Muscle layer of colon (tissue), 2 donors: ENCODE data around the gene FLCN.

Source experiments
- H3K27ac ChIP-seq: one replicate; pipeline ENCODE4 v1.7.0; 2013; ENCODE audit warnings: low read depth, mild to moderate bottlenecking, low read length, moderate library complexity
- H3K27me3 ChIP-seq, 2 donors: one replicate each; pipeline ENCODE4 v1.7.0; 2013; ENCODE audit warnings: low read length in 2 of 2, mild to moderate bottlenecking in 2 of 2; ENCODE audit not compliant: insufficient read depth in 2 of 2, control insufficient read depth in 1 of 2
- H3K36me3 ChIP-seq: one replicate; pipeline ENCODE4 v1.7.0; 2013; ENCODE audit warnings: mild to moderate bottlenecking, low read length; ENCODE audit not compliant: insufficient read depth
- H3K4me1 ChIP-seq: one replicate; pipeline ENCODE4 v1.7.0; 2013; ENCODE audit warnings: mild to moderate bottlenecking, low read length; ENCODE audit not compliant: insufficient read depth
- H3K4me3 ChIP-seq, 2 donors: one replicate each; pipeline ENCODE4 v1.7.0; 2013; ENCODE audit warnings: low read length in 2 of 2, low read depth in 1 of 2, mild to moderate bottlenecking in 1 of 2, moderate library complexity in 1 of 2
- H3K9ac ChIP-seq: one replicate; pipeline ENCODE4 v1.7.0; 2013; ENCODE audit warnings: low read length
- H3K9me3 ChIP-seq: one replicate; pipeline ENCODE4 v1.7.0; 2013; ENCODE audit warnings: mild to moderate bottlenecking, low read length
- donor health status: abdominal sarcoma.
- donor health status: Adenocarcinoma of cecum.

FLCN gene

DNA sequence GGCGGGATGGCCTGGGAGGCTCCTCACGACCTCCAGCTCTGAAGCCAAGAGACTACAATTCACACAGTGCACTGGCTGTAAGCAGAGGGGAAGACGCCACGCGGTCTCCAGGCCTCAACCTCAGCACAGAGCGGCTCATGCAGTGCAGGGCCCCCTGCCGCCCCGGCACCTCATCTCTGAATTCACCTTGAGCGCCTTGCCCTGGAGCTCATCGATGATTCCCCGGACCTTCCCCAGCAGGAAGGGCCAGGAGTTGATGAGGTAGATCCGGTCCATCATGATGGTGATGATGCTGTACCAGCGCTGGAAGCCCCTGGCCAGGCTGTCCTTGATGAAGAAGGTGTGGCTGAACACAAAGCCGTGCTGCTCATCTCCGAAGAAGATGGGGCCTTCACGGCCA lies 13.2 kb downstream of the FLCN start:
- Histone ChIP-seq H3K4me1 (no peaks in the 10 kb centered on the region), H3K4me3 (no peak overlapping the region), H3K27me3 (no peaks in the 10 kb centered on the region), H3K9ac (no peak overlapping the region), H3K36me3 (peaks cover 89% of the 10 kb centered on the region), H3K9me3 (no peaks in the 10 kb centered on the region), H3K27ac (no peak overlapping the region)

DNA sequence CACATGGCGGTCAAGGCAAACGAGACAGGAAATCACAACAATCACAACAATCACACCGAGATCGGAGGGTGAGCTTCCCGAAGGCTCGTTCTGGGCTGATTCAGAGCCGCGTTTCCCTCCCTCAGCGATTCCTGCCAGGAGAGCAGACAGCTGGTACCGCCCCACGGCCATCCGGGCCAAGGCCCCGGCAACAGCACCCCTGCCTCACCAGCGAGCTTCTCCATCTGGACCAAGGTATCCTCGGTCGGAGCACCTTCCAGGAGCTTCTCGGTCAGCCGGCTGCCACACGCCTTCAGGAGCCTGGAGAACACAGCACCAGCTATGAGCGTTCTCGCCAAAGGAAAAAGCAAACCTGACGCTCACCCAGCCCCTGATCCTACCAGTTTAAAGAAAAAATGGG lies 15.6 kb downstream of the FLCN start:
- H3K9me3 ChIP-seq = no peaks in the 10 kb centered on the region
- H3K27me3 ChIP-seq = no peaks in the 10 kb centered on the region
- no peak overlapping the region for H3K4me3 ChIP-seq
- H3K4me1 ChIP-seq = no peaks in the 10 kb centered on the region
- peaks cover 89% of the 10 kb centered on the region for H3K36me3 ChIP-seq
- H3K9ac ChIP-seq = no peak overlapping the region
- H3K27ac ChIP-seq = no peak overlapping the region

DNA sequence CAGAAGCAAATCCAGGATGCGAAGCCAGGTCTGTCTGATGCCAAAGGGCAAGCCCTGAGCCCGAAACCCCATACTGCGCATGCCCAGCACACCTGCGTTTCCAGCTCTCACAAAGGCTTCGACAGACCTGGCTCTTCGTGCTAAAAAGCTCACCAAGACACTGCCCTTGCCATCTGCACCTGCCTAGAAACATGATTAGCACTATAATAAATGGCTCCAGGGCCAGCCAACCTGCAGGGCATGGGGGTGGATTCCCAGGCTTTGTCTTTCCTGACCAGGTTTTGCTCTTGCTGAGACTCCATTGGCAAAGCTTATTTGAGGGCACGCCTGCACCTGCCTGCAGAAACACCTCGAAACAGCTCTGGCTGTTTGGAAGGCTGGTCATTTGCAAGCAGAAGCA lies 16.4 kb downstream of the FLCN start:
- no peaks in the 10 kb centered on the region for H3K4me1 ChIP-seq
- H3K36me3 ChIP-seq = peaks cover 89% of the 10 kb centered on the region
- H3K9ac ChIP-seq = no peak overlapping the region
- no peak overlapping the region for H3K4me3 ChIP-seq
- H3K27ac ChIP-seq = no peak overlapping the region
- H3K27me3 ChIP-seq = no peaks in the 10 kb centered on the region
- H3K9me3 ChIP-seq = no peaks in the 10 kb centered on the region

DNA sequence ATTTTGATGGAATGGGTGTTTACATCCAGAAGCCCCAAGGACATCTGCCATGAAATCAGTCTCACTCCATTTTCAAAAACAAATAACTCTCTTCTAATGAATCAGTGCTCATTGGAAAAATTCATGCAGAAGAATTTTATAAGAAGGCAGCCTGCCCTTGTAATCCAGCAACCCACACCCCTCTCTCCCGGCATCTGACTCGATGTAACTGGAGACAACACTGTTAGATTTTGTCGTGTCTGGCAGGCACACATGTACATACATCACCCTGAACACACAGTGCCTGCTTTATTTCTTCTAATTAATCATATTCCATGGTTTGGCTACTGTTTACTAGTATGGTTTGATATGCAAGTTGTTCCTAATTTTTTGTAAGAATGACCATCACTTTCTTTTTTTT lies 19.0 kb downstream of the FLCN start:
- Histone ChIP-seq H3K9me3 (no peaks in the 10 kb centered on the region), H3K9ac (no peak overlapping the region), H3K4me1 (no peaks in the 10 kb centered on the region), H3K4me3 (no peak overlapping the region), H3K36me3 (peaks cover 89% of the 10 kb centered on the region), H3K27ac (no peak overlapping the region), H3K27me3 (no peaks in the 10 kb centered on the region)

DNA sequence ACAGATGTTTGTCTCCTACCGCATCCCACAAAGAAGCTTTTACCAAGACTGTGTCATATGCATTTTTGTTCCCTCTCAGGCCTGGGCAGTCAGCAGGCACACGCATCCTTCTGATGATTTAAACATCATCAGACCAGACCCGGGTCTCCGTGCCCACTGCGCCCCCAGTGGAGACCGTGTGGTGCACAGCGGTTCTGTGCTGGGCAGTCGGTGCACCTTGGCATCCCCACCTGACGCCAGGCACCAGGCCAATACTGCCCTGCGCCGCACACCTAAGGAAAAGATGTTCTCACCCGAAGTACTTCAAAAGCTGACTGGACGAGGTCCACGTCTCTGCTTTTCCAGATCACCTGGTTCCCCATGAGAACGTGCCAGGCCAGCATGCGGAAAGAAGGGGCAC lies 20.2 kb downstream of the FLCN start:
- Histone ChIP-seq H3K4me3 (no peak overlapping the region), H3K36me3 (peaks cover 82% of the 10 kb centered on the region), H3K4me1 (no peaks in the 10 kb centered on the region), H3K9me3 (no peaks in the 10 kb centered on the region), H3K9ac (no peak overlapping the region), H3K27ac (no peak overlapping the region), H3K27me3 (no peaks in the 10 kb centered on the region)

DNA sequence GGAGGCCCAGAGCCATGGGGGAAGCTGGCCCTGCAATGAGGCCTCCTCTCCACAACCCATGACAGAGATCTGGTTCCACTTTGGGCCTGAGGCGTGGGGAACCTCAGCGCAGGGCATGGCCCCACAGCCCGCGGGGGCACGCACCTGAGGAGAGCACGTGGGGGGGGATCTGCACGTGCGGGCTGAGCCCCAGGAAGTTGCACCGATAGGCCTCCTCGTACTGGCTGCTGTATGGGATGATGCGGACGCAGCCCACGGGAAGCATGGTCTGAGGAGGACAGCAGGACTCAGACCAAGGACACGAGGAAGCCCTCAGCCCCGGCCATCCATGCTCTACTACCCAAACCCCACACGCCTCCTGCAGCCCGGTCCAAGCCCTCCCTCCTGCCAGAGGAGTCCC lies 20.7 kb downstream of the FLCN start:
- no peaks in the 10 kb centered on the region for H3K27me3 ChIP-seq
- no peaks in the 10 kb centered on the region for H3K4me1 ChIP-seq
- no peaks in the 10 kb centered on the region for H3K9me3 ChIP-seq
- H3K27ac ChIP-seq = no peak overlapping the region
- no peak overlapping the region for H3K4me3 ChIP-seq
- H3K9ac ChIP-seq = no peak overlapping the region
- H3K36me3 ChIP-seq = peaks cover 76% of the 10 kb centered on the region

DNA sequence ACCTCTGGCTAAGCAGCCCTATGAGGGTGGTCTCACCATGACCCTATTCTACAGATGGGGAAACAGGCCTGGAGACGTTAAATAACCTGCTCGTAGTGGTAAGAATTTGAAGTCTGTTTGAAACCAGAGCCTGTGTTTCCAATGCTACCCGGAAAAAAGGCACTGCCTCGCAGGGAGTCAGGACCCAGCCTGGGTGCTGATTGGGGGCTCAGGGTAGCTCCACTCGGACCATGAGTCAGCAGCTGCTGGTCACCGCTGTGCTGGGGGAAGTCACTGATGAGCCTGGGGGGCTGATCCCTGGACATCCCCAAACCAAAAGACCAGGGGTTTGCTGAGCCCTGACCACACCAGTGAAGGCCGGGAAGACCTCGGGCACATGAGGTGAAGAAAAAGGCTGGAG lies 21.4 kb downstream of the FLCN start:
- H3K36me3 ChIP-seq = peaks cover 70% of the 10 kb centered on the region

DNA sequence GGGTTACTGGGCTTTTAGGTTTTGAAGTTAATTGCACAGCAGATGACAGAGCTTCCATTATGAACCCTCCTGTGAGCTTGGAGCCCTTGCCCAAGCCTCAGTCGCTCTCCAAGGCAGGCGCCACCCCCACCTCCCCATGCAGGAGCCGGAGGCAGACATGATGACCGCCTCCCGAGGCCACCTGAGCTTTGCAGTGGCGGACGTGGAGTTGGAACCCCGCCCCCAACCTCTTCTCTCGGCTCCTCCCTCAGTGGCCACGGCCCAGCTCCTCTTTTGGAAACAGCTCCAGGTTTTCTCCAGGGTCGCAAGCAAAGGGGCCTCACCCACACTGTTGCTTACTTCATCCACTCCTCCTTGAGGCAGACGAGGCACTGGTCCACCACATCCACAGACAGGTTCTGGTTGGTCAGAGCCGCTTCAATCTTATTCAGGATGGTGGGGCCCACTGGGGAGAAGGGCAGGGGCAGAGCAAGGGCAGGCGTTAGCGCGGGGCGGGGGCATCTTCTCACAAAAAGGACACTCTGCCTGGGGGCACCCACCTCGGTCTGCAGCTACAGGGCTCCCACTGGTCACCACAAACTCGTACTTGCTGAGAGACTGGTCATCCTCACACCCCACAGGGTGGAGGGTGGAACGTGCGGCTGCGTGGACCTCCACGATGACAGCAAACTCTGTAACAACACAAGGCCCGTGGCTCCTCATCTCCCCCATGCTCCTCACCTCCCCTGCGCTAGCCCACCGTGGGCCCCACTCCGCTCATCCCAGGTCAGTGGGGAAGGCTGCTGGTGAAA lies 22.1 kb downstream of the FLCN start:
- Histone ChIP-seq H3K9ac (no peak overlapping the region), H3K4me1 (no peaks in the 10 kb centered on the region), H3K36me3 (peaks cover 62% of the 10 kb centered on the region), H3K4me3 (no peak overlapping the region), H3K27me3 (no peaks in the 10 kb centered on the region), H3K9me3 (no peaks in the 10 kb centered on the region), H3K27ac (no peak overlapping the region)

More for the DNA sequence above, 21.4 kb downstream of the FLCN start:
- H3K4me3 ChIP-seq = no peak overlapping the region
- no peak overlapping the region for H3K27ac ChIP-seq
- no peaks in the 10 kb centered on the region for H3K9me3 ChIP-seq
- H3K4me1 ChIP-seq = no peaks in the 10 kb centered on the region
- no peak overlapping the region for H3K9ac ChIP-seq
- H3K27me3 ChIP-seq = no peaks in the 10 kb centered on the region

DNA sequence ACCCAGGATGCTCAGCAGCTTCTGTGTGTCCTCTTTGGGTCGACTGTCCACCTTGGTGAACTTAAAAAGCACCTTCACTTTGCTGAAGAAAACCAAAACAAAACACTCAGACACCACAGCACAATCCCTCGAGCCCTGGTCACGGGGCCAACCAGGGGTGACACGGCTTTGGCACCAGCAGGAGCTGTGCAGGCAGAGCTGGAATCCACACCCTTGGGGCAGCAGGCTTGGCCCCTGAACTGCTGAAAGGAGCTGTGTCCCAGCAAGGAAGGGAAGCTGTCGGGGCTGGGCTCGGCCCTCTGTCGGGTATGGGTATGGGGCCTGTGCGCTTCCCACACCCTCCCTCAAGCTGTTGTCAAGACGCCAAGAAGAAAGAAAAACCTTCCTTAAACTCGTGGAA lies 23.2 kb downstream of the FLCN start:
- no peaks in the 10 kb centered on the region for H3K4me1 ChIP-seq
- H3K27ac ChIP-seq = no peak overlapping the region
- H3K36me3 ChIP-seq = peaks cover 57% of the 10 kb centered on the region
- H3K27me3 ChIP-seq = no peaks in the 10 kb centered on the region
- H3K9me3 ChIP-seq = no peaks in the 10 kb centered on the region
- no peak overlapping the region for H3K9ac ChIP-seq
- H3K4me3 ChIP-seq = no peak overlapping the region

DNA sequence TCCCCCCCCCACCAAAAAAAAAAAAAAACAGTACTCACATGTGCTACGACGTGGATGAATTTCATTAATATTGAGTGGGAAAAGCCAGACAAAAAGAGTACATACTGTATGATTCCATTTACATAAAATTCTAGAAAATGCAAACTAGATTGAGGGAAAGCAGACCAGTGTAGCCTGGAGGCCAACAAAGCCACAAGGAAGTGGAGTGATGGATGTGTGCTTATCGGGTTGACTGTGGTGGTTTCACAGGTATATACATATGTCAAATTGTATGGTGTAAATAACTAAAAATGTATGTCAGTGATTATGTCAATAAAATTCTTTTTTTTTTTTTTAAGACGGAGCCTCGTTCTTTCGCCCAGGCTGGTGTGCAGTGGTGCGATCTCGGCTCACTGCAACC lies 29.0 kb downstream of the FLCN start:
- Histone ChIP-seq H3K27ac (no peak overlapping the region), H3K27me3 (no peaks in the 10 kb centered on the region), H3K36me3 (peaks cover 4% of the 10 kb centered on the region), H3K9me3 (no peaks in the 10 kb centered on the region), H3K9ac (no peak overlapping the region), H3K4me1 (peaks cover 30% of the 10 kb centered on the region), H3K4me3 (no peak overlapping the region)

DNA sequence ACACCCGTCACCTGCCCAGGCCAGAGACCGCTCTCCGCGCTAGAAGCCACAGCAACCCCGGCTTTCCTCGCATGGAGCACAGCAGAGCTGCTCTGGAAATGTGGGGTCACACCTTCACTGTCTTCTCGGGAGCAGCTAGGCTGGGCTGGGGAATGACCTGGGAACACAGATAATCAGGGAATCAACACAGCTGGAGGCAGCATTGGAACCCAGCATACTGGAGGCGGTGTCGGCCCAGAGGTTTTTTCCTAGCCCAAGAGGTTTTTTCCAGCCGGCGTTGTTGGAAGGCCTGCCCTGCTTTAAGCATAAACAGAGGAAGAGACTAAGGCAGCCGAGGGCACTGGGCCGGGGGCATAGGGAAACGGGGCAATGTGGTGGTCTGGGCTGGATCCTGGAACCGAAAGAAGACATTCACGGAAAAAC lies 30.0 kb downstream of the FLCN start:
- Histone ChIP-seq H3K36me3 (peaks cover 11% of the 10 kb centered on the region), H3K4me1 (peaks cover 40% of the 10 kb centered on the region), H3K9ac (peak overlapping the region; percentile 53), H3K4me3 (peak overlapping the region in 1 of 2 donors; percentile 52), H3K27me3 (no peaks in the 10 kb centered on the region), H3K9me3 (no peaks in the 10 kb centered on the region), H3K27ac (peak overlapping the region; percentile 98)
